Activated naive CD4-positive, alpha-beta T cell treated with anti-CD3 and anti-CD28 coated beads for 36 hours (primary cell): ENCODE results near the gene IGSF8. TPM values are rescaled to one million over a fixed set of nuclear protein-coding genes. Genes with fewer than 3 reads are reported as not detected.
A peak's percentile ranks its signal among the peaks of the same experiment; 100 is the strongest.

Source experiments
- CTCF ChIA-PET: fragments of 350-600 bp; sonication (Branson Sonifier 250); formaldehyde crosslinking; loops from one replicate; lab custom pipeline; 2021; ENCODE audit warnings: antibody characterized with exemption; lab: Charles Lee
- DNase-seq: peaks from one replicate; pipeline ENCODE4 v3.0.0-alpha.2; 2020
- H3K27ac Mint-ChIP-seq: one replicate; pipeline ENCODE4 v1.8.0; 2021; ENCODE audit warnings: mild to moderate bottlenecking, mixed read lengths
- H3K27me3 Mint-ChIP-seq: one replicate; pipeline ENCODE4 v1.8.0; 2021; ENCODE audit warnings: low read depth, mixed read lengths
- H3K36me3 Mint-ChIP-seq: one replicate; pipeline ENCODE4 v1.8.0; 2021; ENCODE audit warnings: low read depth, mixed read lengths
- H3K4me1 Mint-ChIP-seq: one replicate; pipeline ENCODE4 v1.8.0; 2021; ENCODE audit warnings: low read depth, mixed read lengths
- H3K4me3 Mint-ChIP-seq: one replicate; pipeline ENCODE4 v1.8.0; 2021; ENCODE audit warnings: mild to moderate bottlenecking, moderate library complexity, mixed read lengths
- H3K9me3 Mint-ChIP-seq: one replicate; pipeline ENCODE4 v1.8.0; 2021; ENCODE audit warnings: mixed read lengths
- intact Hi-C: fragments of 100-400 bp; cut with micrococcal nuclease; formaldehyde crosslinking; loops from one replicate; pipeline ENCODE4 v1.15.1; 2023
- total RNA-seq, 2 experiments: library from RNA; stranded (reverse); gene quantifications; one replicate each; pipeline ENCODE4 v1.2.3, GENCODE V29; 2021

IGSF8 gene
- total RNA-seq, 2 experiments from 2014 or later, result 22.2 to 24.7 TPM

GRCh38 chr1:160091666-160092223, 6.7 kb downstream of the IGSF8 start:
- no peak for DNase-seq
- Mint-ChIP-seq H3K9me3 (no peaks in the 10 kb centered on the region), H3K36me3 (no peaks in the 10 kb centered on the region), H3K27ac (no peak overlapping the region), H3K4me1 (peaks cover 23% of the 10 kb centered on the region), H3K4me3 (no peak overlapping the region), H3K27me3 (no peaks in the 10 kb centered on the region)
- intact Hi-C loops, result no loop called here
- CTCF ChIA-PET, result no interaction called here

- Mint-ChIP-seq H3K4me3 (no peak overlapping the region), H3K36me3 (no peaks in the 10 kb centered on the region), H3K4me1 (peaks cover 14% of the 10 kb centered on the region), H3K27me3 (no peaks in the 10 kb centered on the region), H3K27ac (peak overlapping the region; percentile 17), H3K9me3 (no peaks in the 10 kb centered on the region)
- intact Hi-C loops, result no loop called here
- DNase-seq, result no peak
- CTCF ChIA-PET, result interaction anchor here (4.4 to 21.7 kb wide), 2 partner anchors 12 to 40 kb away, joined by 37 to 565 read pairs; no protein-coding TSS in a partner anchor
Observed at GRCh38 chr1:160090760-160091159, 7.7 kb downstream of the IGSF8 start.

- Mint-ChIP-seq H3K27me3 (no peaks in the 10 kb centered on the region), H3K27ac (no peak overlapping the region), H3K36me3 (no peaks in the 10 kb centered on the region), H3K9me3 (no peaks in the 10 kb centered on the region), H3K4me3 (no peak overlapping the region), H3K4me1 (peaks cover 13% of the 10 kb centered on the region)
- CTCF ChIA-PET, result interaction anchor here (1.1 to 21.7 kb wide), 3 partner anchors 11 to 39 kb away, joined by 3 to 565 read pairs (median 37); no protein-coding TSS in a partner anchor
- intact Hi-C loops, result no loop called here
- no peak for DNase-seq
Observed at GRCh38 chr1:160089883-160090282, 8.5 kb downstream of the IGSF8 start.

DNA sequence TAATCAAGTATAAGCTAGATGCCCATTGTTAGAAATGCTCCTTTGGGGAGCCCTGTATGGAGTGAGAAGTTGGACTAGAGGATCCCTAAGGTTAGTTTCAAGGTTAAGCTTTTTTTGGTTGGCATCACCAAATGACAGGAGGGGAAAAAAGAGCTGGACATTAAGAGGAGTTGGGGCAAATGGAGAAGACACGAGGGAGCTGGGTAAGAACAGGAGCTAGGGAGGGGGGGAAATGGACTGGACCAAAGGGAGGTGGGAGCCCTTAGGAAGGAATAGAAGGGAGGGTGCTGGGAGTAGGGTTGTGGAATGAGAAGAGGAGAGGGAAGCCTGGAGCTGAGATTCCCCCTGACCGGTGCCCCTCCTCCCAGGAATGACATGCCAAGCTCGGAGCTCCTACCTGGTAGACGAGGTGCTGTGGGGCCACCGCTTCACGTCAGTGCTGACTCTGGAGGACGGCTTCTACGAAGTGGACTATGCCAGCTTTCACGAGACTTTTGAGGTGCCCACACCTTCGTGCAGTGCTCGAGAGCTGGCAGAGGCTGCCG, 11.2 kb downstream of the IGSF8 start:
- Mint-ChIP-seq H3K27ac (no peak overlapping the region), H3K4me3 (no peak overlapping the region), H3K9me3 (no peaks in the 10 kb centered on the region), H3K27me3 (peaks cover 8% of the 10 kb centered on the region), H3K36me3 (no peaks in the 10 kb centered on the region), H3K4me1 (peaks cover 5% of the 10 kb centered on the region)
- intact Hi-C loops, result no loop called here
- no peak for DNase-seq
- CTCF ChIA-PET, result interaction anchor here (0.7 to 21.7 kb wide), 17 partner anchors 9 to 290 kb away, joined by 3 to 565 read pairs (median 4); partner anchors contain the start of gene IGSF8

- intact Hi-C loops, result no loop called here
- Mint-ChIP-seq H3K9me3 (no peaks in the 10 kb centered on the region), H3K36me3 (no peaks in the 10 kb centered on the region), H3K27me3 (peaks cover 13% of the 10 kb centered on the region), H3K4me1 (peaks cover 5% of the 10 kb centered on the region), H3K4me3 (no peak overlapping the region), H3K27ac (no peak overlapping the region)
- CTCF ChIA-PET, result interaction anchor here (0.6 to 21.7 kb wide), 21 partner anchors 8 to 1297 kb away, joined by 3 to 565 read pairs (median 5); partner anchors contain the start of gene IGSF8
- DNase-seq, result no peak
Observed at GRCh38 chr1:160086456-160086892, 11.9 kb downstream of the IGSF8 start.

DNA sequence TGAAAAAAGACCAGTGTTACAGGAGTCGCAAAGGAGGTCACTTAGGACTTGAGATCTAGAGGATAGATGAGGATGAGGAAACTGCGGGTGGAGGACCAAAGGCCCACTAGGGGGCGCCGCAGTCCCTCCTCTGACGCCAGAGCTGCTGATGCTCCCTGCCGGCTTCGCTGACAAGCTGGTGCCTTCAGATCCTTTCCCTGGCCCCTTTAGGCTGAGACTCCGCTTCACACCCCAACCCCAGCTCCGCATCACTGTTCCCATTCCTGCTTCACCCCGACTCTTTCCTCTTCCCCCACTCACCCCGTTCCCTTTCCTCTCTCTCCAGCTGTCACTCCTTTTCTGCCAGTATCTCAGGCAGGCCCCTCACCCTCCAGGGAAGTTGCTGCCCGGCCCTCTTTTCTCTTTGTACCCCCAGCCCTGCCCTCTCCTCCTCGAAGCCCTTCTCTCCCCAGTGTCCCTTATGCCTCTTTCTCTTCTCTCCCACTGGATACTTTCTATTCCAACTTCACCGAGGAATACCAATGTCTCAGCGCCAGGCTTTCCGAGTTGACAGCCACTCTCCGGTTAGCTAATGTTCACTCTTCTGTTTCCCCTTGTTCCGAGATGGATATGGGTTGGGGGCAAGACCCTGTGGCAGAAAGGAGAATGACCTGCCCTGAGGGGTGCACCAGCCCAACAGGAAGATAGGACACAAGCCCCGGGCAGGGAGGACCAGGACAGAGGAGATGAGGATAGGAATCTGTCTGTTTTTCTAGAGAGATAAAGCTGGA, 12.5 kb downstream of the IGSF8 start:
- Mint-ChIP-seq H3K27me3 (peaks cover 17% of the 10 kb centered on the region), H3K4me1 (peaks cover 5% of the 10 kb centered on the region), H3K9me3 (no peaks in the 10 kb centered on the region), H3K36me3 (no peaks in the 10 kb centered on the region), H3K4me3 (no peak overlapping the region), H3K27ac (no peak overlapping the region)
- DNase-seq, result peak; percentile 88
- intact Hi-C loops, result loop anchor here (1.0 to 2.0 kb wide), 5 partner anchors 12 to 290 kb away; partner anchors contain the start of genes IGSF8 and PIGM
- CTCF ChIA-PET, result interaction anchor here (0.5 to 21.7 kb wide), 38 partner anchors 8 to 1296 kb away, joined by 3 to 565 read pairs (median 4); partner anchors contain the start of genes IGSF8 and PEX19

DNA sequence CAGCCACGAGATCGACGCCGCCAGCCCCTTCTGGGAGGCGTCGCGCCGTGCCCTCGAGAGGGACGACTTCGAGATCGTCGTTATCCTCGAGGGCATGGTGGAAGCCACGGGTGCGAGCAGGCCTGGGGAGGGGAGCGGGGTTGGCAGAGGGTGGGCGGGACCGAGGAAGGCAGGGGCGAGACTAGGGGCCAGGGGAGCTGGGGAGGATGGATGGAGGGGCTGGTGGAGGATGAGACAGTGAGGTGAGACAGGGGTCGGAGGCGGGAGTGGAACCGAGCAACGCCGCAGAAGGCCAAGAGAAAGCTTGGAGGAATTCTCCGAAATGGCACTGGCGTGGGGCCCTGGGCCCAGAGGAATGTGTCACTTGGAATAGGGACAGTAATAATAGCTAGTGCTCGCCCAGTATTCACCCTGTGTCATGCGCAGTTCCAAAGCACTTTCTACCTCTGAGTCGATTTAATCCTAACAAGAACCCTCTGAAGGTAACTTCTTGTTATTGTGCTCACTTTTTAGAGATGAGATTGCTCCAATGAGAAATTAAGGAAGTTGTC, 13.6 kb downstream of the IGSF8 start:
- CTCF ChIA-PET, result interaction anchor here (0.7 to 21.7 kb wide), 23 partner anchors 9 to 293 kb away, joined by 3 to 565 read pairs (median 5); partner anchors contain the start of gene IGSF8
- peaks cover 5% of the 10 kb centered on the region for H3K4me1 Mint-ChIP-seq
- intact Hi-C loops, result loop anchor here (1.0 to 5.0 kb wide), 7 partner anchors 13 to 291 kb away; partner anchors contain the start of genes IGSF8 and PIGM
- H3K4me3 Mint-ChIP-seq, result no peak overlapping the region
- no peaks in the 10 kb centered on the region for H3K9me3 Mint-ChIP-seq
- no peak for DNase-seq
- no peaks in the 10 kb centered on the region for H3K36me3 Mint-ChIP-seq
- H3K27me3 Mint-ChIP-seq, result peaks cover 24% of the 10 kb centered on the region
- no peak overlapping the region for H3K27ac Mint-ChIP-seq

DNA sequence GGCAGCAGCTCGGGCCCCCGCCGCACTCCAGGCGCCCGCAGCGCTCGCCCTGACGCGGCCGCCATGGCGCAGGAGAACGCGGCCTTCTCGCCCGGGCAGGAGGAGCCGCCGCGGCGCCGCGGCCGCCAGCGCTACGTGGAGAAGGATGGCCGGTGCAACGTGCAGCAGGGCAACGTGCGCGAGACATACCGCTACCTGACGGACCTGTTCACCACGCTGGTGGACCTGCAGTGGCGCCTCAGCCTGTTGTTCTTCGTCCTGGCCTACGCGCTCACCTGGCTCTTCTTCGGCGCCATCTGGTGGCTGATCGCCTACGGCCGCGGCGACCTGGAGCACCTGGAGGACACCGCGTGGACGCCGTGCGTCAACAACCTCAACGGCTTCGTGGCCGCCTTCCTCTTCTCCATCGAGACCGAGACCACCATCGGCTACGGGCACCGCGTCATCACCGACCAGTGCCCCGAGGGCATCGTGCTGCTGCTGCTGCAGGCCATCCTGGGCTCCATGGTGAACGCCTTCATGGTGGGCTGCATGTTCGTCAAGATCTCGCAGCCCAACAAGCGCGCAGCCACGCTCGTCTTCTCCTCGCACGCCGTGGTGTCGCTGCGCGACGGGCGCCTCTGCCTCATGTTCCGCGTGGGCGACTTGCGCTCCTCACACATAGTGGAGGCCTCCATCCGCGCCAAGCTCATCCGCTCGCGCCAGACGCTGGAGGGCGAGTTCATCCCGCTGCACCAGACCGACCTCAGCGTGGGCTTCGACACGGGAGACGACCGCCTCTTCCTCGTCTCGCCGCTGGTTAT, 14.2 kb downstream of the IGSF8 start:
- no peaks in the 10 kb centered on the region for H3K9me3 Mint-ChIP-seq
- H3K4me3 Mint-ChIP-seq, result peak overlapping the region; percentile 61
- peak; percentile 86 for DNase-seq
- no peak overlapping the region for H3K27ac Mint-ChIP-seq
- no peaks in the 10 kb centered on the region for H3K36me3 Mint-ChIP-seq
- intact Hi-C loops, result loop anchor here (1.0 to 5.0 kb wide), 5 partner anchors 25 to 287 kb away; partner anchors contain the start of gene PIGM
- peaks cover 30% of the 10 kb centered on the region for H3K27me3 Mint-ChIP-seq
- CTCF ChIA-PET, result interaction anchor here (0.9 to 21.7 kb wide), 12 partner anchors 9 to 293 kb away, joined by 3 to 565 read pairs (median 9); partner anchors contain the start of gene IGSF8
- peaks cover 5% of the 10 kb centered on the region for H3K4me1 Mint-ChIP-seq

GRCh38 chr1:160082926-160083325, 15.5 kb downstream of the IGSF8 start:
- H3K9me3 Mint-ChIP-seq, result no peaks in the 10 kb centered on the region
- CTCF ChIA-PET, result interaction anchor here (21.7 kb wide), 1 partner anchor 32 kb away, joined by 565 read pairs; no protein-coding TSS in a partner anchor
- no peaks in the 10 kb centered on the region for H3K36me3 Mint-ChIP-seq
- intact Hi-C loops, result loop anchor here (5.0 kb wide), 1 partner anchor 286 kb away; no protein-coding TSS in a partner anchor
- H3K4me3 Mint-ChIP-seq, result no peak overlapping the region
- peaks cover 5% of the 10 kb centered on the region for H3K4me1 Mint-ChIP-seq
- no peak for DNase-seq
- H3K27me3 Mint-ChIP-seq, result peaks cover 35% of the 10 kb centered on the region
- H3K27ac Mint-ChIP-seq, result no peak overlapping the region

DNA sequence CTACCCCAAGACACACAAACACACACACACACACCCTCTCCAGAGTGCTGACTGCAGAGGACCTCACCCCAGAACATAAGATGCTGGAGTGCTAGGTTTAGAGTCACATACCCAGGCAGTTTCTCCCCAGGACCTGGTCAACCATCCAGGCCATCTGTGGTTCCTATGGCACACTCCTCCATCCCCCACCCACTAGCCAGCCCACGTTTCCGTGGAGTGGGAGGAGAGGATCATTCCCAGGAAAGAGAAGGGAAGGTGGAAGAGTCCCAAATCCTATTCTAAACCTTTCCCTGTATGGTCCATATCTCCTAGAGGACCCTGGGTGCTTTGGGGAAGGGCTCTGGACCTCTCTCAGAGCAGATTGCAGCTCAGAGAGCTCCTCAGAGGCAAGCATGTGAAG, 15.9 kb downstream of the IGSF8 start:
- no peak for DNase-seq
- Mint-ChIP-seq H3K4me3 (no peak overlapping the region), H3K27me3 (peaks cover 36% of the 10 kb centered on the region), H3K9me3 (no peaks in the 10 kb centered on the region), H3K27ac (no peak overlapping the region), H3K36me3 (no peaks in the 10 kb centered on the region), H3K4me1 (peaks cover 5% of the 10 kb centered on the region)
- intact Hi-C loops, result loop anchor here (5.0 kb wide), 1 partner anchor 285 kb away; no protein-coding TSS in a partner anchor
- CTCF ChIA-PET, result interaction anchor here (0.9 to 21.7 kb wide), 3 partner anchors 14 to 52 kb away, joined by 3 to 565 read pairs (median 3); no protein-coding TSS in a partner anchor
